WTC11 (cell line): ENCODE results near the gene CNTN3. TPM values are rescaled to one million over a fixed set of nuclear protein-coding genes. Genes with fewer than 3 reads are reported as not detected.

Experiments used
- ATAC-seq: fragments of 200-7000 bp; cut with Tn5 transposase; 2 replicates; pipeline ENCODE4 v1.10.0; 2021; ENCODE audit warnings: mild to moderate bottlenecking, moderate library complexity
- CTCF ChIA-PET: fragments of 300-600 bp; sonication (Branson Sonifier 250); formaldehyde crosslinking; loops from one replicate; lab custom pipeline; 2021; ENCODE audit warnings: antibody characterized with exemption; lab: Charles Lee
- POLR2A ChIA-PET: fragments of 350-600 bp; sonication (Branson Sonifier 250); formaldehyde crosslinking; loops from one replicate; lab custom pipeline; 2021; ENCODE audit warnings: antibody characterized with exemption; lab: Charles Lee
- DNase-seq: peaks from one replicate; pipeline ENCODE4 v3.0.0; 2021; ENCODE audit warnings: low spot score
- H3K27ac Mint-ChIP-seq: 2 replicates; pipeline ENCODE4 v1.8.0; 2021; ENCODE audit warnings: mixed read lengths
- H3K27me3 Mint-ChIP-seq: 2 replicates; pipeline ENCODE4 v1.8.0; 2021; ENCODE audit warnings: low read depth, mild to moderate bottlenecking, moderate library complexity, mixed read lengths
- H3K36me3 Mint-ChIP-seq: 2 replicates; pipeline ENCODE4 v1.8.0; 2021; ENCODE audit warnings: mixed read lengths
- H3K4me1 Mint-ChIP-seq: 2 replicates; pipeline ENCODE4 v1.8.0; 2022; ENCODE audit warnings: mixed read lengths
- H3K4me3 Mint-ChIP-seq: 2 replicates; pipeline ENCODE4 v1.8.0; 2021; ENCODE audit warnings: mild to moderate bottlenecking, moderate library complexity, mixed read lengths
- H3K9me3 Mint-ChIP-seq: 2 replicates; pipeline ENCODE4 v1.8.0; 2021; ENCODE audit warnings: mixed read lengths
- ESRRA ChIP-seq: sonication (generic); formaldehyde crosslinking; IDR thresholded peaks from 2 replicates; pipeline ENCODE4 v1.8.1; 2022; ENCODE audit warnings: mild to moderate bottlenecking, missing genetic modification reagents, borderline replicate concordance
- ETV6 ChIP-seq: sonication (generic); formaldehyde crosslinking; IDR thresholded peaks from 2 replicates; pipeline ENCODE4 v1.8.1; 2022; ENCODE audit warnings: mild to moderate bottlenecking, missing genetic modification reagents
- IRF1 ChIP-seq: sonication (generic); formaldehyde crosslinking; IDR thresholded peaks from 2 replicates; pipeline ENCODE4 v1.8.0; 2023; ENCODE audit warnings: missing genetic modification reagents
- JAZF1 ChIP-seq: fragments of 250-450 bp; sonication (Bioruptor Pico); IDR thresholded peaks from 2 replicates; pipeline ENCODE4 v1.9.0; 2021; ENCODE audit warnings: moderate library complexity, mild to moderate bottlenecking, inconsistent platforms
- NFE2L1 ChIP-seq: sonication (generic); formaldehyde crosslinking; IDR thresholded peaks from 2 replicates; pipeline ENCODE4 v1.8.1; 2023; ENCODE audit warnings: missing genetic modification reagents
- NR3C1 ChIP-seq: sonication (generic); formaldehyde crosslinking; conservative IDR thresholded peaks from 2 replicates; pipeline ENCODE4 v1.8.1; 2023; ENCODE audit warnings: low read depth, mild to moderate bottlenecking, missing genetic modification reagents
- PRRX2 ChIP-seq: fragments of 250-450 bp; sonication (Bioruptor Pico); IDR thresholded peaks from 2 replicates; pipeline ENCODE4 v1.8.0; 2021; ENCODE audit warnings: mild to moderate bottlenecking
- SMAD4 ChIP-seq: sonication (generic); formaldehyde crosslinking; IDR thresholded peaks from 2 replicates; pipeline ENCODE4 v1.8.0; 2022; ENCODE audit warnings: mild to moderate bottlenecking, missing genetic modification reagents
- SP1 ChIP-seq: sonication (generic); formaldehyde crosslinking; conservative IDR thresholded peaks from 2 replicates; pipeline ENCODE4 v1.8.1; 2022; ENCODE audit warnings: missing genetic modification reagents
- STAT6 ChIP-seq: sonication (generic); formaldehyde crosslinking; conservative IDR thresholded peaks from 2 replicates; pipeline ENCODE4 v1.8.1; 2023; ENCODE audit warnings: mild to moderate bottlenecking, low read depth, missing genetic modification reagents, moderate library complexity
- TEAD1 ChIP-seq: sonication (generic); formaldehyde crosslinking; IDR thresholded peaks from 2 replicates; pipeline ENCODE4 v1.8.0; 2022; ENCODE audit warnings: mild to moderate bottlenecking, missing genetic modification reagents
- TEAD4 ChIP-seq: sonication (generic); formaldehyde crosslinking; IDR thresholded peaks from 2 replicates; pipeline ENCODE4 v1.8.0; 2022; ENCODE audit warnings: mild to moderate bottlenecking, missing genetic modification reagents
- ZBTB21 ChIP-seq: sonication (generic); formaldehyde crosslinking; IDR thresholded peaks from 2 replicates; pipeline ENCODE4 v1.8.1; 2023; ENCODE audit warnings: mild to moderate bottlenecking, missing genetic modification reagents, borderline replicate concordance
- ZNF219 ChIP-seq: sonication (generic); formaldehyde crosslinking; IDR thresholded peaks from 2 replicates; pipeline ENCODE4 v1.8.0; 2023; ENCODE audit warnings: missing genetic modification reagents, mild to moderate bottlenecking, borderline replicate concordance
- ZNF281 ChIP-seq: sonication (generic); formaldehyde crosslinking; IDR thresholded peaks from 2 replicates; pipeline ENCODE4 v1.8.0; 2023; ENCODE audit warnings: mild to moderate bottlenecking, missing genetic modification reagents
- total RNA-seq: library from RNA; stranded (reverse); gene quantifications from 3 replicates; pipeline ENCODE4 v1.2.3, GENCODE V29; 2021
- TF ChIP-seq, protein P1 (sequence below): sonication (generic); formaldehyde crosslinking; IDR thresholded peaks from 2 replicates; pipeline ENCODE4 v1.8.1; 2023; ENCODE audit warnings: mild to moderate bottlenecking, missing genetic modification reagents, moderate library complexity
- TF ChIP-seq, protein P2 (sequence below): fragments of 250-450 bp; sonication (Bioruptor Pico); conservative IDR thresholded peaks from 2 replicates; pipeline ENCODE4 v1.9.0; 2021; ENCODE audit warnings: mild to moderate bottlenecking
- TF ChIP-seq, protein P3 (sequence below): sonication (generic); formaldehyde crosslinking; IDR thresholded peaks from 2 replicates; pipeline ENCODE4 v1.8.1; 2022; ENCODE audit warnings: missing genetic modification reagents, borderline replicate concordance

Gene CNTN3
- total RNA-seq, 1 experiment from 2014 or later = 0.17 TPM

DNA sequence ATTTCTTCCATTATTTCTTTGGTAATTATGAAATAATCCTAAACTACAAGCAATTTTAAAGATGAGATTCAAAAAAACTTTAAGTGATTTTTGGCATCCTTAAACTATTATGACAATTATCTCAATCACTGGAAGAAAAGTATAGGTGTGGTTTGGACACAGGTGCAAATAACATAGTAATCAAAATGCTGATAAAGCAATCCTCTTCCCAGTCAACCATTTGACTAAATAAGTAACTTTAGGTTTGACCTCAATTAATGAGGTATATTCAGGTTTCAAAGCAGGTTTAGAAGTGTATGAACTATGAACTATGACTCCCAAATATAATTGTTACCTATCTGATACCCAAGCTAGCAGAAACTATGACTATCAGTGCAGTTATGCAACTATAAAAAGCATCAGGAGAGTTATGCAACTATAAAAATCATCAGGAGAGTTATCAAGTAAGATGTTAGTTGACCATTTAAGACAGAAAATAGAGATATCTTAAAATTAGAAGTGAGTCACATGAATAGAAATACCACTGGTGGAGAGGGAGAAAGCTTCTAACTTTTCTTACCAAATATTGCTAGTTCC lies 8.9 kb upstream of the CNTN3 start (continued):
- TF ChIP-seq ZNF281 (no peak), PRRX2 (CRISPR knock-in tag) (no peak)
- TF ChIP-seq, all 79 proteins: peak for 0

DNA sequence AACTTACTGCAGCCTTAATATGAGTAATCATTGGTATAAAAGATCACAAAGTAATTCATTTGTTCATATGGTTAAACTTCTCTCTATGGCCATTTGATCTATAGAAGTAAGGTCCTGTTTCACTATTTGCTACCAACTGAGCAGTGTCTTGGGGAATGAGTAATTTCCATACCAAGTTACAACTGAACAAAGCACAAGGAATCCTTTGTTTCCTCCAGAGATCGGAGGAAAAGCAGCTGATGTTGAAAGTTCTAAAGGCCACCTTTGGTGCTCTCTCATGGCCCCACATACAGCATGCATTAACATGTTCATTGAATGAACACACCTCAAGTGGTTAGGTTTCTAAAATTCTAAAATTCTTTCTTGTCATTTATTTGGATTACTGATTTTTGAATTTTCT lies 7.1 kb upstream of the CNTN3 start:
- Mint-ChIP-seq H3K4me1 (no peaks in the 10 kb centered on the region), H3K27me3 (peaks cover 11% of the 10 kb centered on the region), H3K4me3 (no peak overlapping the region), H3K36me3 (no peaks in the 10 kb centered on the region)
- ChIA-PET CTCF (no interaction called here), POLR2A (no interaction called here)
- no peak for ATAC-seq
- no peak for TF ChIP-seq ESRRA (CRISPR knock-in tag)
- TF ChIP-seq, protein P1, sequence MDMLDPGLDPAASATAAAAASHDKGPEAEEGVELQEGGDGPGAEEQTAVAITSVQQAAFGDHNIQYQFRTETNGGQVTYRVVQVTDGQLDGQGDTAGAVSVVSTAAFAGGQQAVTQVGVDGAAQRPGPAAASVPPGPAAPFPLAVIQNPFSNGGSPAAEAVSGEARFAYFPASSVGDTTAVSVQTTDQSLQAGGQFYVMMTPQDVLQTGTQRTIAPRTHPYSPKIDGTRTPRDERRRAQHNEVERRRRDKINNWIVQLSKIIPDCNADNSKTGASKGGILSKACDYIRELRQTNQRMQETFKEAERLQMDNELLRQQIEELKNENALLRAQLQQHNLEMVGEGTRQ (CRISPR knock-in tag) = no peak
- no peak for TF ChIP-seq ETV6 (CRISPR knock-in tag)
- no peak for TF ChIP-seq IRF1 (CRISPR knock-in tag)
- TF ChIP-seq, protein P2, sequence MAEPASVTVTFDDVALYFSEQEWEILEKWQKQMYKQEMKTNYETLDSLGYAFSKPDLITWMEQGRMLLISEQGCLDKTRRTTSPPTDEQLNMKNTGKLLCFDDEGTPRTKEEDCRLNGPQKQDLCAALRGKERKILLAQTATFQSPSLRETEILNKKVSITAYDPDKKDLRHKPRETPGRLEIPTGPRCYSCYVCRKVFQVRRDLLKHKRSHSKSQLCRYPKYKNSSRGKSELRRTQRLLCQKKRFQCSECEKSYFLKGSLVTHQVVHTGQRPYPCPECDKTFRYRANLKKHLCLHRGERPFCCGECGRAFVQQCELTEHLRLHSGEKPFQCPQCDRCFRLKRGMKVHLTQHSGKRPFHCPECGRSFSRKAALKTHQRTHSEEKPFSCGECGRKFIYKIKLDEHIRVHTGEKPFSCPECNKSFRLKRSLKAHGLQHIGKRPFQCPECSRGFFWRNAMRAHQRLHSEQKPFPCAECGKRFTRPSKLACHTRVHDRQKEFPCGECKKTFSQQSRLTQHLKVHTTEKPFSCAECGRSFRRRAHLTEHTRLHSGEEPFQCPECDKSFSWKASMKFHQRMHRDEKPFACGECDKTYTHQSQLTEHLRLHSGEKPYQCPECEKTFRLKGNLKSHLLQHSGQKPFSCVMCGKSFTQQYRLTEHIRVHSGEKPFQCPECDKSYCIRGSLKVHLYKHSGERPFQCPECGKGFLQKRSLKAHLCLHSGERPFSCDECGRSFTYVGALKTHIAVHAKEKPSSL (CRISPR knock-in tag) = no peak
- TF ChIP-seq ZNF219 = no peak
- no peak for TF ChIP-seq ZBTB21 (CRISPR knock-in tag)
- TF ChIP-seq, all 79 proteins: peak for 0
- no peak overlapping the region for H3K27ac Mint-ChIP-seq
- no peak for DNase-seq
- no peaks in the 10 kb centered on the region for H3K9me3 Mint-ChIP-seq

- TF ChIP-seq JAZF1 (no peak), NR3C1 (CRISPR knock-in tag) (no peak), TEAD4 (CRISPR knock-in tag) (no peak), SP1 (CRISPR knock-in tag) (no peak), NFE2L1 (no peak), STAT6 (no peak), SMAD4 (no peak), TEAD1 (CRISPR knock-in tag) (no peak)
- TF ChIP-seq, protein P3, sequence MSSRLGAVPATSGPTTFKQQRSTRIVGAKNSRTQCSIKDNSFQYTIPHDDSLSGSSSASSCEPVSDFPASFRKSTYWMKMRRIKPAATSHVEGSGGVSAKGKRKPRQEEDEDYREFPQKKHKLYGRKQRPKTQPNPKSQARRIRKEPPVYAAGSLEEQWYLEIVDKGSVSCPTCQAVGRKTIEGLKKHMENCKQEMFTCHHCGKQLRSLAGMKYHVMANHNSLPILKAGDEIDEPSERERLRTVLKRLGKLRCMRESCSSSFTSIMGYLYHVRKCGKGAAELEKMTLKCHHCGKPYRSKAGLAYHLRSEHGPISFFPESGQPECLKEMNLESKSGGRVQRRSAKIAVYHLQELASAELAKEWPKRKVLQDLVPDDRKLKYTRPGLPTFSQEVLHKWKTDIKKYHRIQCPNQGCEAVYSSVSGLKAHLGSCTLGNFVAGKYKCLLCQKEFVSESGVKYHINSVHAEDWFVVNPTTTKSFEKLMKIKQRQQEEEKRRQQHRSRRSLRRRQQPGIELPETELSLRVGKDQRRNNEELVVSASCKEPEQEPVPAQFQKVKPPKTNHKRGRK (CRISPR knock-in tag) = no peak
- DNase-seq (no peak), ATAC-seq (no peak)
- Mint-ChIP-seq H3K27ac (no peak overlapping the region), H3K4me3 (no peak overlapping the region), H3K9me3 (no peaks in the 10 kb centered on the region), H3K27me3 (peaks cover 45% of the 10 kb centered on the region), H3K4me1 (0 out of 2 replicates have a peak, but pooled peaks cover 2% of the 10 kb centered on the region), H3K36me3 (no peaks in the 10 kb centered on the region)
- ChIA-PET CTCF (no interaction called here), POLR2A (no interaction called here)
These were observed 3.3 kb upstream of the CNTN3 start for GRCh38 chr3:74617776-74618175.
